CD4-positive, CD25-positive, alpha-beta regulatory T cell (primary cell): ENCODE results near the gene TPSG1. TPM values are rescaled to one million over a fixed set of nuclear protein-coding genes. Genes with fewer than 3 reads are reported as not detected.
"Not testable (repeated sequence)": the region's sequence is repeated elsewhere in the genome, so short reads cannot be mapped to it uniquely, and the experiment has no call there.

ENCODE experiments used
- ATAC-seq, 2 donors: fragments of 150-1000 bp; cut with Tn5 transposase; one replicate each; pipeline ENCODE4 v1.10.0; 2021; ENCODE audit warnings: low read depth in 2 of 2, moderate number of reproducible peaks in 2 of 2, moderate library complexity in 1 of 2
- DNase-seq, 3 donors: peaks; one replicate each; pipeline versions ENCODE4 v3.0.0 to v3.0.0-alpha.2; 2012 to 2022; ENCODE audit warnings: mixed read lengths in 1 of 3
- H3K27ac ChIP-seq: one replicate; pipeline ENCODE4 v1.7.0; 2013; ENCODE audit warnings: mild to moderate bottlenecking, low read length; ENCODE audit not compliant: insufficient read depth, poor library complexity, severe bottlenecking
- H3K27me3 ChIP-seq: one replicate; pipeline ENCODE4 v1.7.0; 2013; ENCODE audit warnings: low read length; ENCODE audit not compliant: control insufficient read depth, insufficient read depth
- H3K36me3 ChIP-seq: one replicate; pipeline ENCODE4 v1.7.0; 2013; ENCODE audit warnings: mild to moderate bottlenecking, low read length, moderate library complexity; ENCODE audit not compliant: control insufficient read depth, insufficient read depth
- H3K4me1 ChIP-seq: 2 replicates; pipeline ENCODE4 v1.7.0; 2013; ENCODE audit warnings: mild to moderate bottlenecking, low read length; ENCODE audit not compliant: insufficient read depth, control insufficient read depth, poor library complexity, severe bottlenecking
- H3K4me3 ChIP-seq: one replicate; pipeline ENCODE4 v1.7.0; 2013; ENCODE audit warnings: low read depth, mild to moderate bottlenecking, low read length, moderate library complexity
- H3K9me3 ChIP-seq, 2 experiments: 1 replicate in 1 of 2; 2 replicates in 1 of 2; pipeline ENCODE4 v1.7.0; 2013; ENCODE audit warnings: low read length in 2 of 2, mild to moderate bottlenecking in 1 of 2, moderate library complexity in 1 of 2; ENCODE audit not compliant: control insufficient read depth in 2 of 2
- H3K27ac Mint-ChIP-seq, 3 donors: one replicate each; pipeline ENCODE4 v1.8.0; 2020 to 2022; ENCODE audit warnings: mild to moderate bottlenecking in 3 of 3, mixed read lengths in 3 of 3, moderate library complexity in 2 of 3
- H3K27me3 Mint-ChIP-seq: one replicate; pipeline ENCODE4 v1.8.0; 2022; ENCODE audit warnings: mild to moderate bottlenecking, mixed read lengths
- H3K36me3 Mint-ChIP-seq: one replicate; pipeline ENCODE4 v1.8.0; 2020; ENCODE audit warnings: mixed read lengths
- H3K4me1 Mint-ChIP-seq, 4 donors: one replicate each; pipeline ENCODE4 v1.8.0; 2020 to 2022; ENCODE audit warnings: mixed read lengths in 4 of 4, mild to moderate bottlenecking in 1 of 4
- H3K4me3 Mint-ChIP-seq, 4 donors: one replicate each; pipeline ENCODE4 v1.8.0; 2020 to 2022; ENCODE audit warnings: mild to moderate bottlenecking in 4 of 4, mixed read lengths in 4 of 4, moderate library complexity in 3 of 4
- H3K9me3 Mint-ChIP-seq, 7 donors: one replicate each; pipeline ENCODE4 v1.8.0; 2020 to 2022; ENCODE audit warnings: mixed read lengths in 7 of 7, mild to moderate bottlenecking in 3 of 7, moderate library complexity in 2 of 7
- polyA plus RNA-seq, 4 donors: library from polyadenylated mRNA; unstranded; fragments of 300-500 nt; fragmentation: Illumina TruSeq; gene quantifications; one replicate each; pipeline ENCODE4 v1.2.3, GENCODE V29; 2021
- total RNA-seq: library from RNA; stranded (reverse); gene quantifications from one replicate; pipeline ENCODE4 v1.2.3, GENCODE V29; 2022

TPSG1 gene
- total and polyA plus RNA-seq, 5 donors from 2014 or later, result not detected

- not testable (repeated sequence) for H3K27ac Mint-ChIP-seq, H3K36me3 Mint-ChIP-seq, ATAC-seq, H3K27me3 Mint-ChIP-seq, H3K4me1 Mint-ChIP-seq, H3K36me3 ChIP-seq, H3K4me3 Mint-ChIP-seq, H3K9me3 ChIP-seq, H3K4me3 ChIP-seq, DNase-seq, H3K27ac ChIP-seq, H3K4me1 ChIP-seq, H3K27me3 ChIP-seq, H3K9me3 Mint-ChIP-seq
Measured at GRCh38 chr16:1254821-1255220, 29.8 kb upstream of the TPSG1 start.

- H3K27me3 ChIP-seq, H3K9me3 Mint-ChIP-seq, H3K27me3 Mint-ChIP-seq, H3K4me3 ChIP-seq, H3K36me3 ChIP-seq, H3K9me3 ChIP-seq, H3K27ac Mint-ChIP-seq, H3K27ac ChIP-seq, H3K36me3 Mint-ChIP-seq, H3K4me3 Mint-ChIP-seq, H3K4me1 Mint-ChIP-seq, H3K4me1 ChIP-seq, DNase-seq, ATAC-seq: not testable (repeated sequence)
Measured at GRCh38 chr16:1253701-1254364, 28.8 kb upstream of the TPSG1 start.

DNA sequence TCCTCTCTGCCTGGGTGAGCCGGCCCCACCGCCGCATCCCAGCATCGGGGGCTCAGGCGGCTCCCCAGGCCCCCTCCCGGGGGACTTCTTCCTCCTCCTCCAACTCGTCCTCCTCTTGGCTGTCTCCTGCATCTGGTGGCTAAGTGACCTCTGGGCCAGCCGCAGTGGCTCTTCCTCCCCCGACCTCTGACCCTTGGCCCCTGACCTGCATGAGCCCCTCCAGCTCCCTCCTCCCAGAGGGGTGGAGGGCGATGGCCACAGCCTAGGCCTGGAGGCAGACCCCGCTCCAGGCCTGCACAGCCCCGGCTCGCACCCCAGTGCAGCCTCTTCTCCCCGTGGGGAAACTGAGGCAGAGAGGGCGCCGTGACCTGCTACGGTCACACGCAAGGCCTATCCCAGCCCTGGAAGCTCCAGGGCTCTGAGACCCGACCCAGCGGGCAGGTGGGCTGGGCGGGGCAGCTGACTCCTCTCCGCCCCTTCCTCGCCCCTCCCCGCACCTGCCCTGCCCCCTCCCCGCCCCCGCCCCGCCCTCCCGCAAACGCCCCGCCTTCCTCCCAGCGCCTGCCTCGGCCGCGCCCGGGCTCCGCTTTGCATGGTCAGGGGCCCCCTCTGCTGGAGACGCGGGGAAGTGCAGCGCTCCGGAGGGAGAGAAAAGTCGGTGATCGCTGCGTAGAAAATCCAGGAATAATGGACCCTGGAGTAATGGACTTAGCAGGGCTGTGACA, 24.1 kb upstream of the TPSG1 start:
- H3K27ac Mint-ChIP-seq, H3K27me3 Mint-ChIP-seq, H3K9me3 ChIP-seq, H3K4me3 Mint-ChIP-seq, H3K4me3 ChIP-seq, H3K27me3 ChIP-seq, H3K36me3 Mint-ChIP-seq, H3K9me3 Mint-ChIP-seq, H3K4me1 Mint-ChIP-seq, H3K27ac ChIP-seq, DNase-seq, H3K4me1 ChIP-seq, H3K36me3 ChIP-seq: not testable (repeated sequence)
- ATAC-seq, result peak; percentile 67 to 71

DNA sequence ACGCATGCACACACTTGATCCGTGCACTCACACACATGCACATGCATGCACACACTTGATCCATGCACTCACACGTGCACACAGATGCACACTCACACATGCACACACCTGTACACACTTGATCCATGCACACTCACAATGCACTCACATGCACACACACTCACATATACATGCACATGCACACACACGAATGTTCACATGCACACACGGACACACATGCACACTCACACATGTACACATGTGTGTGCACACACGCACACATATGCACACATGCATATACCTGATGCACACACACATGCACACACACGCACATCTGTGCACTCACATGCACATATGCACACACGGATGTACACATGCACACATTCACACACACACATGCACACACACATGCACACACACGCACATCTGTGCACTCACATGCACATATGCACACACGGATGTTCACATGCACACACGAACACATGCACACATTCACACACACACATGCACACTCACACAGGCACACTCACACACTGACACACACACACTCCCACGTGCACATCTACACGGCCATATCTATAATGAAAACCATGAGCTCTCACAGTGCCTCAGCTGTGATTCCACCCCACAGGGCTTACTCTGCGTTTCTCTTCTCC, 23.0 kb upstream of the TPSG1 start:
- H3K4me1 ChIP-seq, ATAC-seq, H3K36me3 ChIP-seq, H3K27ac Mint-ChIP-seq, H3K27me3 ChIP-seq, H3K9me3 Mint-ChIP-seq, H3K27ac ChIP-seq, DNase-seq, H3K4me3 ChIP-seq, H3K4me3 Mint-ChIP-seq, H3K9me3 ChIP-seq, H3K4me1 Mint-ChIP-seq, H3K36me3 Mint-ChIP-seq, H3K27me3 Mint-ChIP-seq: not testable (repeated sequence)

- ATAC-seq, result no peak
- no peak overlapping the region for H3K4me3 Mint-ChIP-seq
Measured at GRCh38 chr16:1245452-1246020, 20.5 kb upstream of the TPSG1 start.

DNA sequence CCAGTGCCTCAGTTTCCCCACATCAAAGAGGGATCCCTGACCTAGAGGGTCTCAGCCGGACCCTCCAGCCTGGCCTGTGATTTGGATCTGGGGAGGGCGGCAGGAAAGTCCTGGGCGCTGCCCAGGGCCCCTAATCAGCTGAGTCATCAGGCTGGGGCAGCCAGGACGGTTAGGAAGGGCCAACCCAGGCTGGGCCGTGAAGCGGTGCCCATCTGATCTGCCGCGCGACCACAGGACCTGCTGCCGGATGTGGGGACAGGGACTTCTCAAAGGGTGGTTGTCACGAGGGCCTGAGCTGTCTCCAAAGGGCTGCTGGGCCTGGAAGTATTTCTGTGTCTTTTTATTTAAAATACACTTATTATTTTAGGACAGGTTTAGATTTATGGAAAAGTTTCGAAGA, 19.8 kb upstream of the TPSG1 start:
- no peaks in the 10 kb centered on the region for H3K9me3 Mint-ChIP-seq
- H3K4me3 ChIP-seq, result no peak overlapping the region
- no peaks in the 10 kb centered on the region for H3K36me3 Mint-ChIP-seq
- no peak overlapping the region for H3K4me3 Mint-ChIP-seq
- H3K27me3 ChIP-seq, result no peaks in the 10 kb centered on the region
- H3K4me1 ChIP-seq, result no peaks in the 10 kb centered on the region
- DNase-seq, result peak in 1 of 3 donors; percentile 57
- no peak overlapping the region for H3K27ac ChIP-seq
- ATAC-seq, result peak in 1 of 2 donors; percentile 29
- no peak overlapping the region for H3K27ac Mint-ChIP-seq
- H3K4me1 Mint-ChIP-seq, result peaks cover 0 to 2% (median 0%) of the 10 kb centered on the region in 4 donors
- H3K9me3 ChIP-seq, result no peaks in the 10 kb centered on the region
- H3K36me3 ChIP-seq, result no peaks in the 10 kb centered on the region
- no peaks in the 10 kb centered on the region for H3K27me3 Mint-ChIP-seq

More at GRCh38 chr16:1245452-1246020, 20.5 kb upstream of the TPSG1 start:
- Histone ChIP-seq H3K9me3 (no peaks in the 10 kb centered on the region), H3K4me1 (no peaks in the 10 kb centered on the region), H3K36me3 (no peaks in the 10 kb centered on the region), H3K4me3 (no peak overlapping the region), H3K27me3 (no peaks in the 10 kb centered on the region), H3K27ac (no peak overlapping the region)
- H3K36me3 Mint-ChIP-seq, result no peaks in the 10 kb centered on the region
- H3K27ac Mint-ChIP-seq, result no peak overlapping the region
- H3K4me1 Mint-ChIP-seq, result peaks cover 0 to 2% (median 0%) of the 10 kb centered on the region in 4 donors
- DNase-seq, result no peak
- H3K9me3 Mint-ChIP-seq, result no peaks in the 10 kb centered on the region
- no peaks in the 10 kb centered on the region for H3K27me3 Mint-ChIP-seq

- not testable (repeated sequence) for H3K36me3 ChIP-seq, H3K4me3 ChIP-seq, H3K27ac Mint-ChIP-seq, H3K4me1 ChIP-seq, H3K27me3 Mint-ChIP-seq, H3K36me3 Mint-ChIP-seq, H3K4me3 Mint-ChIP-seq, H3K4me1 Mint-ChIP-seq, H3K27me3 ChIP-seq, H3K9me3 Mint-ChIP-seq, DNase-seq, H3K9me3 ChIP-seq, H3K27ac ChIP-seq
- ATAC-seq, result peak in 1 of 2 donors; percentile 7
Measured at GRCh38 chr16:1243907-1244850, 19.1 kb upstream of the TPSG1 start.
